ENCODE data around the gene FAM170B.

GRCh38 chr10:49093922-49094321, 39.9 kb downstream of the FAM170B start:
- TF ChIP-seq CTCF (conservative IDR thresholded peaks at IDR 0.05; ENCODE audit: low read length): no peak
- no peak for TF ChIP-seq EZH2phosphoT487 (IDR thresholded peaks at IDR 0.05; ENCODE audit: borderline replicate concordance)

Data from Loucy (cell line).